BLaER1 treated with 17β-estradiol and CSF1 and Interleukin-3, amounts not matched to agents 10 nM and 100 nM (cell line): ENCODE data around the gene IKBIP.
A peak's percentile ranks its signal among the peaks of the same experiment; 100 is the strongest.

ENCODE experiments used
- H3K27ac ChIP-seq, 11 experiments: shearing (Covaris generic); formaldehyde crosslinking; 2 replicates each; pipeline ENCODE4 v1.8.1; 2022
- H3K27me3 ChIP-seq, 11 experiments: shearing (Covaris generic); formaldehyde crosslinking; 2 replicates each; pipeline ENCODE4 v1.8.1; 2022
- H3K36me3 ChIP-seq, 11 experiments: shearing (Covaris generic); formaldehyde crosslinking; 2 replicates each; pipeline ENCODE4 v1.8.1; 2022
- H3K4me1 ChIP-seq, 10 experiments: shearing (Covaris generic); formaldehyde crosslinking; 2 replicates each; pipeline ENCODE4 v1.8.1; 2022
- H3K4me2 ChIP-seq, 11 experiments: shearing (Covaris generic); formaldehyde crosslinking; 2 replicates each; pipeline ENCODE4 v1.8.1; 2022
- H3K4me3 ChIP-seq, 10 experiments: shearing (Covaris generic); formaldehyde crosslinking; 2 replicates each; pipeline ENCODE4 v1.8.1; 2022
- H3K9ac ChIP-seq, 11 experiments: shearing (Covaris generic); formaldehyde crosslinking; 2 replicates each; pipeline ENCODE4 v1.8.1; 2022
- H3K9me3 ChIP-seq, 11 experiments: shearing (Covaris generic); formaldehyde crosslinking; replicated peaks in 1 of 11; 2 replicates each; pipeline ENCODE4 v1.8.1; 2022
- H4K20me1 ChIP-seq, 11 experiments: shearing (Covaris generic); formaldehyde crosslinking; 2 replicates each; pipeline ENCODE4 v1.8.1; 2022
- Cebpa-rat ChIP-seq, 11 experiments: shearing (Covaris generic); IDR thresholded peaks; 2 replicates each; pipeline ENCODE4 v1.8.1; 2022

Gene IKBIP

GRCh38 chr12:98671459-98671858 lies 26.9 kb upstream of the IKBIP start:
- no peak overlapping the region for H3K4me2 ChIP-seq
- no peak overlapping the region for H3K4me3 ChIP-seq
- peaks cover 0 to 10% (median 0%) of the 10 kb centered on the region in 10 experiments; a peak in 2 of 20 replicates for H3K4me1 ChIP-seq
- H3K27ac ChIP-seq: no peak overlapping the region
- H3K9ac ChIP-seq: no peak overlapping the region
- no peaks in the 10 kb centered on the region for H3K27me3 ChIP-seq
- peaks cover 0 to 57% (median 0%) of the 10 kb centered on the region in 11 experiments; a peak in 4 of 22 replicates for H4K20me1 ChIP-seq
- no peak for TF ChIP-seq Cebpa-rat (IDR thresholded peaks at IDR 0.05)
- peaks cover 68 to 99% (median 90%) of the 10 kb centered on the region in 11 experiments for H3K36me3 ChIP-seq
- H3K9me3 ChIP-seq: no peaks in the 10 kb centered on the region

DNA sequence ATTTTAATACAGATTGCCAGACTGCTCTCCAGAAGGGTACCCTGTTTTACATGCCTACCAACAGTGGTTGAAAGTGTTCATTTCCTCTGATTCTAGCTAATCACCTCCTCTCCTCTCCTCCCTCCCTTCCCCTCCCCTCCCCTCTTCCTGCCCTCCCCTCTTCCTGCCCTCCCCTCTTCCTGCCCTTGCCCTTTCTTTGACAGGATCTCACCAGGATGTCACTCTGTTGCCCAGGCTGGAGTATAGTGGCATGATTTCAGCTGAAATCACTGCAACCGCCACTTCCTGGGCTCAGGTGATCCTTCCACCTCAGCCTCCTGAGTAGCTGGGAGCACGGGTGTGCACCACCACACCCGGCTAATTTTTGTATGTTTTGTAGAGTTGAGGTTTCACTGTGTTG lies 25.2 kb upstream of the IKBIP start:
- H3K9me3 ChIP-seq: no peaks in the 10 kb centered on the region
- no peak for TF ChIP-seq Cebpa-rat (IDR thresholded peaks at IDR 0.05)
- peaks cover 83 to 99% (median 91%) of the 10 kb centered on the region in 11 experiments for H3K36me3 ChIP-seq
- H3K27me3 ChIP-seq: no peaks in the 10 kb centered on the region
- no peak overlapping the region for H3K27ac ChIP-seq
- H3K9ac ChIP-seq: no peak overlapping the region
- no peak overlapping the region for H3K4me2 ChIP-seq
- H3K4me3 ChIP-seq: no peak overlapping the region
- peaks cover 0 to 49% (median 0%) of the 10 kb centered on the region in 11 experiments; a peak in 4 of 22 replicates for H4K20me1 ChIP-seq
- peaks cover 0 to 8% (median 0%) of the 10 kb centered on the region in 10 experiments; a peak in 2 of 20 replicates for H3K4me1 ChIP-seq

- Histone ChIP-seq H3K36me3 (peaks cover 83 to 100% (median 96%) of the 10 kb centered on the region in 11 experiments), H3K4me1 (no peaks in the 10 kb centered on the region), H3K4me2 (no peak overlapping the region), H4K20me1 (peaks cover 0 to 43% (median 0%) of the 10 kb centered on the region in 11 experiments; a peak in 6 of 22 replicates), H3K27ac (no peak overlapping the region), H3K9me3 (no peaks in the 10 kb centered on the region), H3K9ac (no peak overlapping the region), H3K4me3 (no peak overlapping the region), H3K27me3 (no peaks in the 10 kb centered on the region)
- TF ChIP-seq Cebpa-rat (IDR thresholded peaks at IDR 0.05): no peak
Measured at GRCh38 chr12:98660521-98660920, 15.9 kb upstream of the IKBIP start.

DNA sequence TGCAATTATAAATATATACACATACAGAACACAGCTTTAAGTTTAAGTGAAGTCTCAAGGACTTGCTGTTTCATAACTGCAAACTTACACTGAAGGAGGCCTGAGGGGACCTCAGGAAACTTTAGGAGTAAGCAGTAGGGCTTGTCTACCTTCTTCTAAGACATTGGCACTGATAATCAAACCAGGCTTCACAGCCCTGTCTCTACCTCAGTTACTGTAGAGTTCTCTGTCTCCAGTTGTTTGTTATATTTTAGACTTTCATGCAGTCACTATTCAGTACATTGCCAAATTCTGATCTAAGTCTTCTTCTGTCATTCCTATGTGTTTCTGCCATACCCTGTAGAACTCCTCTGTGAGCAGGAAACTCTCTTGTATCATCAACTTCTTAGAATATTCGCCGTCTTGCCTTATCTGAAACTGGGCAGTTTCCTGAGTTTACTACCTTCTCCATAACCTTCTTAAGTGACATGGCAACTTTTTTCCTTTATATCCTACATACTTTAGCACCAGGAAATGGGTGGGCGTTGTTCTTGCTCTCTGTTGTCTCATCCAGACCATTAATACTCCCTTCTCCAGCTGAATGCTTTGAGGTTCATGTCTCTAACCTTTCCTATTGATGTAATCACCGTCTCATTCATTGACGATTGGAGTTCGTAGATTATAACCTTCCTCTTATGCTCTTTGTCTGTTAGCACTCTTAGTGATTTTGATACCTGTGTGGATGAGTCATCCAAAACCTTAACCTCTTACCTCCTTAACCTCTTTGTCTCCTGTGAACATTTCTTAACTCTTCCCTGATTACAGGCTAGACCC lies 11.9 kb upstream of the IKBIP start:
- H3K27ac ChIP-seq: no peak overlapping the region
- H3K9ac ChIP-seq: peak overlapping the region in 2 of 11 experiments; percentile 40 to 48; a peak in 3 of 22 replicates
- peaks cover 0 to 58% (median 6%) of the 10 kb centered on the region in 11 experiments; a peak in 8 of 22 replicates for H4K20me1 ChIP-seq
- no peak overlapping the region for H3K4me2 ChIP-seq
- H3K4me3 ChIP-seq: no peak overlapping the region
- peaks cover 67 to 89% (median 83%) of the 10 kb centered on the region in 11 experiments for H3K36me3 ChIP-seq
- no peak for TF ChIP-seq Cebpa-rat (IDR thresholded peaks at IDR 0.05)
- no peaks in the 10 kb centered on the region for H3K9me3 ChIP-seq
- H3K27me3 ChIP-seq: no peaks in the 10 kb centered on the region
- H3K4me1 ChIP-seq: no peaks in the 10 kb centered on the region

DNA sequence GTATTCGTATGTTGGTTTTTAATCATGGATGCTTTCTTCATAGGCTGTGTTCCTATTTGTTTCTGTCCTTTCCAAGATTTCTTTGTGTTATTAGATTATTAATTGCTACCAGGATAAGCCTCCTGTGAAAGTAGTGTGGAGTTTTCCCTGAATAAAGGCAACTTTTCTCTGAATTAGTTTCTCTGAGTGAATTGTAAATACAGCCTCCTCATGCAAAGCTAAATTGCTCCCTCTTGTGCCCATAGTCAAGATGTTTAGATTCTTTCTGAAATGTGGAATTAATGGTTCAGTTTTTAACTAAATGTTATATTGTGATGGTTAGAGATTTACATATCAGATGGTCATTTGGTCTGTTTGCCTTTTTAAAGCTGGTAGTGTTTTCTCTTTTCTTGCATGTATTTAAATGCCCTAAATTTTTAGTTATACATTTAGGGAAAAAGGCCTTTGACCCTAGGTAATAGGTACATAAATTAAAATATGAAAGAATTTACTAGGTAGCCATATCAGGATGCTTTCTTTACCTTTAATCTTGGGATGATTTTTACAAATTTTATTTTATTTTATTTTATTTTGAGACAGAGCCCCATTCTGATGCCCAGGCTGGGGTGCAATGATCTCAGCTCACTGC lies 9.4 kb upstream of the IKBIP start:
- Histone ChIP-seq H3K4me1 (no peaks in the 10 kb centered on the region), H3K9ac (no peak overlapping the region), H3K27me3 (no peaks in the 10 kb centered on the region), H4K20me1 (peaks cover 0 to 62% (median 7%) of the 10 kb centered on the region in 11 experiments; a peak in 8 of 22 replicates), H3K4me2 (no peak overlapping the region), H3K36me3 (peaks cover 67 to 89% (median 83%) of the 10 kb centered on the region in 11 experiments), H3K9me3 (no peaks in the 10 kb centered on the region), H3K4me3 (no peak overlapping the region), H3K27ac (no peak overlapping the region)
- TF ChIP-seq Cebpa-rat (IDR thresholded peaks at IDR 0.05): no peak

- Histone ChIP-seq H3K4me1 (peaks cover 6 to 21% (median 13%) of the 10 kb centered on the region in 10 experiments; a peak in 18 of 20 replicates), H3K27me3 (no peaks in the 10 kb centered on the region), H4K20me1 (peaks cover 0 to 69% (median 18%) of the 10 kb centered on the region in 11 experiments; a peak in 10 of 22 replicates), H3K36me3 (peaks cover 47 to 80% (median 65%) of the 10 kb centered on the region in 11 experiments), H3K9me3 (no peaks in the 10 kb centered on the region), H3K9ac (peak overlapping the region in 1 of 11 experiments; percentile 28; a peak in 1 of 22 replicates), H3K4me2 (no peak overlapping the region), H3K4me3 (no peak overlapping the region), H3K27ac (no peak overlapping the region)
- no peak for TF ChIP-seq Cebpa-rat (IDR thresholded peaks at IDR 0.05)
Measured at GRCh38 chr12:98651328-98651727, 6.7 kb upstream of the IKBIP start.

DNA sequence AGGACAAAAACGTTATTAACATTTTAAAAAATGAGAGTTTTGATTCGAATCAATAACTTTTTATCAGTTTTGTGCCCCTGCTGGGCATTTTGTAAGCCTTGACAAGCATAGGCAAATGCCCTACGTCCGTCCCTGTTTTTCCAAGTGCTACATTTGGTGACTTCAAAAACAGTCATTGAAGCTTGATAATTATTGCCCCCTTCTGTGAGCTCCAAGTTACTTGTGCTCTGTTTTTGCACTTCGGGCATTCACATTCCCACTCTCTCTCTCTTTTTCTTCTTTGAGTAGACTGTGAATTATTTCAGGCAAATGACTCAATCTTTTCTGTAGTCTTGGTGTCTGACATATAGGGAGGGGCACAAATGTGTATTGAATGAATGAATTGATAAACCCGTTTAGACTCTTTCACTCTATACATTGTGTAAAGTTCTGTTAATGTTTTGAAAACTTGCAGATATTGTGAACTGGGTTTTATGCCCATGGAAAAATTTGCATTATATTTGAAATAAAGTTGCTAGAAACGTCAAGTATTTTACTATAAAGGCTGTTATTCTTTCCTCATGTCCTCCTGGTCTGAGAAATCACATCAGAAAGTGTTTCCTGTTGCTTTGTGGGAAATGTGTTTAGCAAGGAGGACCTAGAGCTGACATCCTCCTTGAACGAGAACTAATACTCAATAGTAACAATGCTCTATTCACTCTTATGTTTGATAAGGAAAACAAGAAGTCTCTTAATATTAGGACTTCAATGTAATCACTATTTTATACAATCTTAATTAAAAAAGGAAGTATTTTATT lies 1.9 kb upstream of the IKBIP start:
- Histone ChIP-seq H3K4me3 (peak overlapping the region; percentile 93 to 100 (median 98)), H3K27ac (peak overlapping the region; percentile 2 to 97 (median 92); a peak in 19 of 22 replicates), H3K9me3 (no peaks in the 10 kb centered on the region), H4K20me1 (peaks cover 0 to 53% (median 13%) of the 10 kb centered on the region in 11 experiments; a peak in 11 of 22 replicates), H3K4me2 (peak overlapping the region; percentile 70 to 91 (median 85)), H3K36me3 (peaks cover 32 to 42% (median 34%) of the 10 kb centered on the region in 11 experiments), H3K9ac (peak overlapping the region; percentile 91 to 98 (median 93)), H3K27me3 (no peaks in the 10 kb centered on the region), H3K4me1 (peaks cover 20 to 40% (median 35%) of the 10 kb centered on the region in 10 experiments)
- TF ChIP-seq Cebpa-rat (IDR thresholded peaks at IDR 0.05): no peak

- Histone ChIP-seq H3K27me3 (no peaks in the 10 kb centered on the region), H3K9me3 (peaks cover 0 to 4% (median 0%) of the 10 kb centered on the region in 11 experiments; a peak in 1 of 22 replicates), H3K27ac (peak overlapping the region; percentile 72 to 97 (median 92)), H3K4me3 (peak overlapping the region; percentile 93 to 100 (median 98)), H4K20me1 (peaks cover 0 to 45% (median 12%) of the 10 kb centered on the region in 11 experiments; a peak in 12 of 22 replicates), H3K9ac (peak overlapping the region; percentile 91 to 98 (median 93)), H3K4me2 (peak overlapping the region; percentile 70 to 91 (median 85)), H3K4me1 (peaks cover 20 to 41% (median 36%) of the 10 kb centered on the region in 10 experiments), H3K36me3 (peaks cover 24 to 41% (median 32%) of the 10 kb centered on the region in 11 experiments)
- TF ChIP-seq Cebpa-rat (IDR thresholded peaks at IDR 0.05): no peak
Measured at GRCh38 chr12:98645572-98646067, 1.0 kb upstream of the IKBIP start.
